OCI-LY7 (cell line): ENCODE measurements around the gene AK9. TPM values are rescaled to one million over a fixed set of nuclear protein-coding genes. Genes with fewer than 3 reads are reported as not detected.
A peak's percentile ranks its signal among the peaks of the same experiment; 100 is the strongest.

ENCODE experiments used
- BruUV-seq: library from RNA; stranded (reverse); fragments of 400-500 nt; replicated peaks from 2 replicates; lab custom pipeline; 2021; lab: Mats Ljungman, UMichigan
- CTCF ChIA-PET: fragments of 300-600 bp; sonication (Branson Sonifier 250); formaldehyde crosslinking; loops from one replicate; lab custom pipeline; 2022; ENCODE audit warnings: antibody characterized with exemption; ENCODE audit not compliant: unreplicated experiment; lab: Charles Lee
- POLR2A ChIA-PET: fragments of 300-600 bp; sonication (Branson Sonifier 250); formaldehyde crosslinking; loops from one replicate; lab custom pipeline; 2022; ENCODE audit warnings: antibody characterized with exemption; lab: Charles Lee
- DNase-seq: peaks from one replicate; pipeline ENCODE4 v3.0.0-alpha.2; 2015; ENCODE audit warnings: low spot score
- H2AFZ ChIP-seq: fragments of 200-600 bp; sonication (generic), shearing (Covaris generic); 2 replicates; pipeline ENCODE4 v1.6.1; 2014; ENCODE audit warnings: mild to moderate bottlenecking, antibody characterized with exemption, low read length, moderate library complexity
- H3K27ac ChIP-seq: fragments of 200-600 bp; sonication (generic); 2 replicates; pipeline ENCODE4 v1.5.1; 2014; ENCODE audit warnings: mixed run types, low read depth, mild to moderate bottlenecking, moderate library complexity, low read length, inconsistent platforms; ENCODE audit not compliant: poor library complexity, severe bottlenecking
- H3K36me3 ChIP-seq: fragments of 200-600 bp; sonication (generic); 2 replicates; pipeline ENCODE4 v1.6.1; 2014; ENCODE audit warnings: mild to moderate bottlenecking, antibody characterized with exemption, low read length, moderate library complexity, mixed read lengths; ENCODE audit not compliant: insufficient read depth
- H3K4me1 ChIP-seq: fragments of 200-600 bp; sonication (generic); 2 replicates; pipeline ENCODE4 v1.5.1; 2014; ENCODE audit warnings: mild to moderate bottlenecking, low read length; ENCODE audit not compliant: insufficient read depth, poor library complexity, severe bottlenecking
- H3K4me2 ChIP-seq: fragments of 200-600 bp; sonication (generic); 2 replicates; pipeline ENCODE4 v1.6.1; 2014; ENCODE audit warnings: mild to moderate bottlenecking, low read length
- H3K4me3 ChIP-seq: fragments of 200-600 bp; sonication (generic); 2 replicates; pipeline ENCODE4 v1.5.1; 2014; ENCODE audit warnings: mild to moderate bottlenecking, low read depth, low read length; ENCODE audit not compliant: poor library complexity, severe bottlenecking
- H3K79me2 ChIP-seq: fragments of 200-600 bp; sonication (generic); 2 replicates; pipeline ENCODE4 v1.6.1; 2016; ENCODE audit warnings: low read depth, mild to moderate bottlenecking, low read length, moderate library complexity, mixed read lengths; ENCODE audit not compliant: insufficient read depth
- H3K9me2 ChIP-seq: fragments of 200-600 bp; sonication (generic); 2 replicates; pipeline ENCODE4 v1.6.1; 2016; ENCODE audit warnings: mild to moderate bottlenecking, low read length, mixed read lengths; ENCODE audit not compliant: insufficient read depth
- H3K9me3 ChIP-seq: fragments of 200-600 bp; sonication (generic); 2 replicates; pipeline ENCODE4 v1.6.1; 2014; ENCODE audit warnings: mild to moderate bottlenecking, mixed run types, low read length, mixed read lengths
- H4K20me1 ChIP-seq: fragments of 200-600 bp; sonication (generic); 2 replicates; pipeline ENCODE4 v1.6.1; 2014; ENCODE audit warnings: mild to moderate bottlenecking, antibody characterized with exemption, low read length, moderate library complexity, mixed read lengths; ENCODE audit not compliant: insufficient read depth
- EZH2phosphoT487 ChIP-seq: fragments of 200-600 bp; sonication (generic); IDR thresholded peaks from 2 replicates; pipeline ENCODE4 v1.6.1; 2018; ENCODE audit warnings: low read depth, borderline replicate concordance, mild to moderate bottlenecking, mixed run types, antibody characterized with exemption, low read length, moderate library complexity, mixed read lengths
- intact Hi-C: fragments of 100-400 bp; cut with micrococcal nuclease; formaldehyde crosslinking; loops from one replicate; pipeline ENCODE4 v1.10.0; 2022; ENCODE audit not compliant: unreplicated experiment
- total RNA-seq, 2 experiments: library from RNA; depleted of rRNA in 1 of 2; stranded (reverse); fragments of >200 nt in 1 of 2; shearing (Covaris generic) in 1 of 2; gene quantifications; 2 replicates each; pipeline ENCODE4 v1.2.3, GENCODE V29; 2014 to 2022
- TF ChIP-seq, protein P1 (sequence below): fragments of 200-600 bp; sonication (generic); conservative IDR thresholded peaks from 2 replicates; pipeline ENCODE4 v1.5.1; 2014; ENCODE audit warnings: mild to moderate bottlenecking, antibody characterized with exemption, low read length, moderate library complexity, mixed read lengths

The AK9 gene
- total RNA-seq, 2 experiments from 2014 or later = 4.9 to 6.7 TPM

DNA sequence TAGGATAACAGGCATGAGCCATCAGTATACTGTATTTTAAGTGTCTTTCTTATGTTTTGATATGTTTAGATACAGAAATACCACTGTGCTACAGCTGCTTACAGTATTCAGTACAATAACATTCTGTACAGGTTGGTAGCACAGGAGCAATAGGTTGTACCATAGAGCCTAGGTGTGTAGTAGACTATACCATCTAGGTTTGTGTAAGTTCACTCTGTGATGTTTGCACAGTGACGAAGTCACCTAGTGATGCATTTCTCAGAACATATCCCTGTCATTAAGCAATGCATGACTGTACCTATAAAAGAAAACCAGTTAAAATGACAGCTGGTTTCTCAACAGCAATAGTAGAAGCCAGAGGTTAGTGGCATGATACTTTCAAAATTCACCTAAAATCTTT lies 204.9 kb downstream of the AK9 start:
- peaks cover 6% of the 10 kb centered on the region; the same call in 1 of the 2 replicates for H4K20me1 ChIP-seq
- no peaks in the 10 kb centered on the region for H3K9me2 ChIP-seq
- DNase-seq = no peak
- ChIA-PET CTCF (no interaction called here), POLR2A (interaction anchor here (0.7 to 1.1 kb wide), 2 partner anchors 9 to 49 kb away, joined by 3 read pairs; no protein-coding TSS in a partner anchor)
- no peak overlapping the region for H3K27ac ChIP-seq
- peaks cover 18% of the 10 kb centered on the region for H3K79me2 ChIP-seq
- no TSS peak for BruUV-seq
- intact Hi-C loops = no loop called here
- no peak overlapping the region for H3K4me3 ChIP-seq
- no peaks in the 10 kb centered on the region for H3K9me3 ChIP-seq
- no peak overlapping the region for H2AFZ ChIP-seq
- peaks cover 12% of the 10 kb centered on the region for H3K36me3 ChIP-seq
- no peak for TF ChIP-seq EZH2phosphoT487
- TF ChIP-seq, protein P1, sequence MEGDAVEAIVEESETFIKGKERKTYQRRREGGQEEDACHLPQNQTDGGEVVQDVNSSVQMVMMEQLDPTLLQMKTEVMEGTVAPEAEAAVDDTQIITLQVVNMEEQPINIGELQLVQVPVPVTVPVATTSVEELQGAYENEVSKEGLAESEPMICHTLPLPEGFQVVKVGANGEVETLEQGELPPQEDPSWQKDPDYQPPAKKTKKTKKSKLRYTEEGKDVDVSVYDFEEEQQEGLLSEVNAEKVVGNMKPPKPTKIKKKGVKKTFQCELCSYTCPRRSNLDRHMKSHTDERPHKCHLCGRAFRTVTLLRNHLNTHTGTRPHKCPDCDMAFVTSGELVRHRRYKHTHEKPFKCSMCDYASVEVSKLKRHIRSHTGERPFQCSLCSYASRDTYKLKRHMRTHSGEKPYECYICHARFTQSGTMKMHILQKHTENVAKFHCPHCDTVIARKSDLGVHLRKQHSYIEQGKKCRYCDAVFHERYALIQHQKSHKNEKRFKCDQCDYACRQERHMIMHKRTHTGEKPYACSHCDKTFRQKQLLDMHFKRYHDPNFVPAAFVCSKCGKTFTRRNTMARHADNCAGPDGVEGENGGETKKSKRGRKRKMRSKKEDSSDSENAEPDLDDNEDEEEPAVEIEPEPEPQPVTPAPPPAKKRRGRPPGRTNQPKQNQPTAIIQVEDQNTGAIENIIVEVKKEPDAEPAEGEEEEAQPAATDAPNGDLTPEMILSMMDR = no peak
- H3K4me2 ChIP-seq = no peak overlapping the region
- H3K4me1 ChIP-seq = peaks cover 23% of the 10 kb centered on the region

DNA sequence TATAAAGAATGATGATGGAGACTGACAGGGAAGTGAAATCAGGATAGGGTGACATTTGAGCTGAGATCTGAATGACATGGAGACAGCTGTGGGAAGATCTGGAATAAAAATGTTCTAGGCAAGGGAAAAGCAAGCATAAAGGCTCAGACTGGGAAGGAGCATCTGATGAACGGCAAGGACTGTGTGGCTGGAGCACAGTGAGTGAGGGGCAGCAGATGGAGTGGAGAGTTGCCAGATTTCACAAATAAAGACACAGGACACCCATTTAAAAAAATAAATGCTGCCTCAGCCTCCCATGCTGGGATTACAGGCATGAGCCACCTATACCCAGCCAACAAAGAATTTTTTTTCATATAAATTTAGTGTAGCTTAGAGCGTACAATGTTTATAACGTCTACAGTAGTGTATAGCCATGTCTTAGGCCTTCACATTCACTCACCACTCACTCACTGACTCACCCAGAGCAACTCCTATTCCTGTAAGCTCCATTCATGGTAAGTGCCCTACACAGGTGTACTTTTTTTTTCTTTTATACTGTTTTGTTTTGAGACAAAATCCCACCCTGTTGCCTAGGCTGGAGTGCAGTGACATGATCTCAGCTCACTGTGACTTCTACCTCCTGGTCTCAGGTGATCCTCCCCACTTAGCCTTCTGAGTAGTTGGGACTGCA lies 205.6 kb downstream of the AK9 start:
- no peak overlapping the region for H3K4me3 ChIP-seq
- no peaks in the 10 kb centered on the region for H3K9me3 ChIP-seq
- TF ChIP-seq EZH2phosphoT487 = no peak
- TF ChIP-seq, protein P1 = no peak
- no peaks in the 10 kb centered on the region for H3K9me2 ChIP-seq
- intact Hi-C loops = no loop called here
- H3K36me3 ChIP-seq = peaks cover 19% of the 10 kb centered on the region
- H4K20me1 ChIP-seq = peaks cover 12% of the 10 kb centered on the region; the same call in 1 of the 2 replicates
- POLR2A ChIA-PET = interaction anchor here (0.6 to 1.1 kb wide), 2 partner anchors 10 to 624 kb away, joined by 3 read pairs; no protein-coding TSS in a partner anchor
- no TSS peak for BruUV-seq
- CTCF ChIA-PET = no interaction called here
- peaks cover 25% of the 10 kb centered on the region for H3K79me2 ChIP-seq
- no peak for DNase-seq
- peaks cover 29% of the 10 kb centered on the region for H3K4me1 ChIP-seq
- no peak overlapping the region for H3K4me2 ChIP-seq
- H2AFZ ChIP-seq = no peak overlapping the region
- H3K27ac ChIP-seq = no peak overlapping the region

DNA sequence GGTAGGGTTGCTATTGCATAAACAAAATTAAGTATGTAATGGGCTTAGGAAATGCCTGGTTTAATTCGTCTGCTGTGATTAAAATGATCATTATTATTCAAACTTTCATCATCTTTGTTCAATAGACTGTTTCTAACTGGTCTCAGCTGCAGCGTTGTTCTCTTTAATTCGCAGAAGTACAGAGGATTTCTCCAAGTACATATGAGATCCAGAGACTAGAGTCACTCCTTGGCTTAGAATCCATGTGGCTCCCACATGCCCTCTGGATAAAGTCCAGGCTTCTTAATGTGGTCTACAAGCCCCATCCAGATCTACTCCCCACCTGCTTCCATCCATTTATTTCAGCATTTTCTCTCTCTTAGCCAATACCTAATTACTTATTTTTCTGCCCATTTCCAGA lies 206.9 kb downstream of the AK9 start:
- H4K20me1 ChIP-seq = peaks cover 19% of the 10 kb centered on the region
- TF ChIP-seq EZH2phosphoT487 = no peak
- TF ChIP-seq, protein P1 = no peak
- BruUV-seq = no TSS peak
- H2AFZ ChIP-seq = peak overlapping the region; percentile 75
- H3K9me2 ChIP-seq = no peaks in the 10 kb centered on the region
- POLR2A ChIA-PET = interaction anchor here (0.6 to 2.3 kb wide), 3 partner anchors 28 to 380 kb away, joined by 3 to 11 read pairs (median 3); partner anchors contain the start of gene MICAL1
- peak overlapping the region; percentile 64 for H3K4me3 ChIP-seq
- intact Hi-C loops = no loop called here
- CTCF ChIA-PET = interaction anchor here (0.6 kb wide), 1 partner anchor 34 kb away, joined by 3 read pairs; no protein-coding TSS in a partner anchor
- H3K4me1 ChIP-seq = peaks cover 39% of the 10 kb centered on the region
- peak overlapping the region; percentile 66 for H3K4me2 ChIP-seq
- no peak for DNase-seq
- peaks cover 38% of the 10 kb centered on the region for H3K79me2 ChIP-seq
- H3K27ac ChIP-seq = no peak overlapping the region
- H3K9me3 ChIP-seq = no peaks in the 10 kb centered on the region
- H3K36me3 ChIP-seq = peaks cover 29% of the 10 kb centered on the region
